Measurements from ENCODE around the gene TRNAU1AP.

- peak in 2 of 12 donors; percentile 8 to 25 for TF ChIP-seq CTCF (IDR thresholded peaks at IDR 0.05)
- TF ChIP-seq POLR2A (IDR thresholded peaks at IDR 0.05) = no peak
These were observed 28.0 kb downstream of the TRNAU1AP start for GRCh38 chr1:28580722-28581530.
